ELF-1 (cell line): ENCODE data around the gene ITCH.
"Not testable (repeated sequence)": the region's sequence is repeated elsewhere in the genome, so short reads cannot be mapped to it uniquely, and the experiment has no call there.

Experiments
- DNase-seq: peaks from one replicate; pipeline ENCODE4 v3.0.0-alpha.2; 2016; ENCODE audit warnings: low read depth, low spot score

The ITCH gene

DNA sequence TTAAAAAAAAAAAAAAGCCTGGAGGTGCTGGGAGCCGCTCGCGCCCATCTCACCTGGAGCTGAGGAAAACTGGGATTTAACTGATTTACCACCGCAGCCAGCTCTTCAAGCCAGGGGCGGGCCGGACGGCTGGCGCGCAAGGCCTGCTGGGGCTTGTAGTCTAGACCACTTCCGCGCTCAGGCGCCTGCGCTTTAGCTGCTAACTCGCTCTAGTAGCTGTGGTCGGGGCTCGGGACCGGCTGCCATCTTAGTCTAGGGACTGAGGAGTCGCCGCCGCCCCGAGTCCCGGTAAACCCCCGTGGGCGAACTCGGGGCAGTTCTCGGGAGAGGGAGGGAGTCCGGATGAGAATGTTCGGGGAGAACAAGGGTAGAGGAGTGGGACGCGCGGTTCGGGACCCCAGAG is at the start of gene ITCH:
TSS of gene ITCH (plus strand) at position 212 of the 403 bp plus-strand sequence. CDS start 30,539 bp downstream, outside the sequence.
- peak; percentile 95 for DNase-seq

DNA sequence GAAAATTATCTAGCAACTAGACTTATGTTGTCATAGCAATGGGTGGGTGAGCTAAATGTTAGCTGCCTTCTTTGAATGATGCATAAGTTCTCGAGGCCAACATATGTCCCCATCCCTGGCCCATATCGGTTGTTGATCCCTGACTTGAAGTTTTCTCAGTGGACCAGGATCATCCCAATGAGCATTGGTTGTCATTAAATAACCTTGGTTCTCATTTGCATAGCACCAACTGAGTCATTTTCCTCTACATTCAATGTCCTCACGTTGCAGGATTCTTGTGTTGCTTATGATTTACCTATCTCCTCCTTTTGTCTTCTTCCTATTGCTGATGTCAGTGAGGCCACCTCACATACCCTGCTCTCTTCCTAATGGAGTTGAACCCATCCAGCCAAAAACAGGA is 47.8 kb upstream of the ITCH start:
- DNase-seq: no peak

- no peak for DNase-seq
Observed at GRCh38 chr20:34316196-34316814, 46.8 kb upstream of the ITCH start.

DNA sequence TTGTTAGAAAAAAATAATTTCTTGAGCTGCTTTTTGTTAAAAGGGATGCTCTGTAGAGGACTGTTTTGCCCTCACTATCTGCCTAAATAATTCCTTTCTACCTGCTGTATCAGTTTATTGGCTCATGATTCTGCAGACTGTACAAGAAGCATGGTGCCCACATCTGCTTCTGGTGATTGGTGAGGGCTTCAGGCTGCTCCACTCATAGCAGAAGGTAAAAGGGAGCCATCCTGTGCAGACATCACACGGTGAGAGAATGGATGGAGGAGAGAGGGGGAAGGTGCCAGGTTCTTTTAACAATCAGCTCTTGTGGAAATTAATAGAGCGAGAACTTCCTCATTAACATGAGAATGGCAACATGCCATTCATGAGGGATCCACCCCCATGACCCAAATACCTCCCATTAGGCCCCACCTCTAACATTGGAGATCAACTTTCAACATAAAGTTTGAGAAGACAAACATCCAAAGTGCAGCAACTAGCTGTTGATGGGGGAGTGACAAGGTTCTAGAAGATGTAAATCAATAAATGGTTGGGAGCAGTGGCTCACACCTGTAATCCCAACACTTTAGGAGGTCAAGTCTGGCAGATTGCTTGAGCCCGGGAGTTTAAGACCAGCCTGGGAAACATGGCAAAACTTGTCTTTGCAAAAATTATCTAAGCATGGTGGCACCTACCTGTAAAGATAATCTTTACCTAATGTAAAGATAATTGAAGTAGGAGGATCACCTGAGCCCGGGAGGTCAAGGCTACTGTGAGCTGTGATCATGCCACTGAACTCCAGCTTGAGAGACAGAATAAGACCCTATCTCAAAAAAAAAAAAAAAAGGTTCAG is 44.2 kb upstream of the ITCH start:
- DNase-seq: no peak

- no peak for DNase-seq
Observed at GRCh38 chr20:34320861-34321260, 42.2 kb upstream of the ITCH start.

- DNase-seq: no peak
Observed at GRCh38 chr20:34322267-34323105, 40.6 kb upstream of the ITCH start.

DNA sequence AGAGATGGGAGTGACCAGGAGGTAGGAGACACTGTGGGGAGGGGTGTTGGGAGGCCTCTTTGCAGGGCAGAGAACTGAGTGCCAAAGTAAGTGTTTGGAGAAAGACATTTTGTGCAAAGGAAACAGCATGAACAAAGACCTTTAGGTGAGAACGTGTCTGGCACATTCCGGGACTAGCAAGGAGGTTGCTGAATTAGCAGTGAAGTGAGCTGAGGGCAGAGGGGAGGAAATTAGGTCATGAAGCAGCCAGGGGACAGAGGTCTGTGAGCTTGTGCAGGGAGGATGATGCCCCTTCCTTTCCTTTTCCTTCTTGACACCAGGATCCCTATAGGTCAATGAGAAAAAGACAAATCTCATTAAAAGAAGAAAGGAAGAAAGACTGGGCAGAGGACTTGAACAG is 38.5 kb upstream of the ITCH start:
- no peak for DNase-seq

- not testable (repeated sequence) for DNase-seq
Observed at GRCh38 chr20:34328207-34328606, 34.9 kb upstream of the ITCH start.

GRCh38 chr20:34328928-34329677 is 34.0 kb upstream of the ITCH start:
- no peak for DNase-seq

- DNase-seq: not testable (repeated sequence)
Observed at GRCh38 chr20:34330861-34331544, 32.1 kb upstream of the ITCH start.

DNA sequence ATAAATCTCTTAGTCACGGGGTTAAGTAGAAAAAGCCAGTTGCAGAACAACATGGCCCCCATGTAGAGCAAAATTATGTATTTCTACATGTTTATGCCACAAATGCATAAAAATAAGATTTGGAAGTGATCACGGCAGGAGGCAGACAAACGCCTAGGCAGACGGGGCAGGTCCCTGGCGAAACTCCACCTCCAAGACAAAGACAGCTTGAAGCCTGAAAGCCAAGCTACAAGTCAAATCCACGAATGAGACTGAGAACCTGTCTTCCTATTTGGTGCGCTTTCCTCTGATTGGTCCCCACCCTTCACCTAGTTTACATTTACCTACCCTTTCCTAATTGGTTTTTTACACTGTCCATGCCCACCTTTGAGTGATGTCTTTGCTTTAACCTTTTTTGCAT is 31.2 kb upstream of the ITCH start:
- DNase-seq: no peak

GRCh38 chr20:34332262-34332920 is 30.7 kb upstream of the ITCH start:
- DNase-seq: no peak

- no peak for DNase-seq
Observed at GRCh38 chr20:34333786-34334185, 29.3 kb upstream of the ITCH start.

GRCh38 chr20:34334654-34335407 is 28.2 kb upstream of the ITCH start:
- DNase-seq: no peak

DNA sequence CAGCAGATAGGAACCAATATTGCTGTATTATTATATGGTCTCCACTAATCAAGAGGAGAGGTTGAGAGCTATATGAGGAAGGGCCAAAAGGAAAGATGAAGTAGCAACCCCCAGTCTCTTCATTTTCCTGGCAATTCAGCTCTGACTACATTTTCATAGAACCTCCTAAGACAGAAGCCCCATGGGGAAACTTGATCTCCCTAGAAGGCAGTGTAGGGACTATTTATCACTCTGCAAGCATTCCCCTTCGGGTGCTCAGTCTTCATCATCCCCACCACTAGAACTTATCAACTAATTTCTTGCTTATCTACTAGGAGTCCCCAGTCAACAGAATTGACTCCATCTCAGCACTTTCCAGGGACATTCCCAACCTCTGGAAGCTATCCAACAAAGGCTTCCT is 25.5 kb upstream of the ITCH start:
- DNase-seq: no peak

DNA sequence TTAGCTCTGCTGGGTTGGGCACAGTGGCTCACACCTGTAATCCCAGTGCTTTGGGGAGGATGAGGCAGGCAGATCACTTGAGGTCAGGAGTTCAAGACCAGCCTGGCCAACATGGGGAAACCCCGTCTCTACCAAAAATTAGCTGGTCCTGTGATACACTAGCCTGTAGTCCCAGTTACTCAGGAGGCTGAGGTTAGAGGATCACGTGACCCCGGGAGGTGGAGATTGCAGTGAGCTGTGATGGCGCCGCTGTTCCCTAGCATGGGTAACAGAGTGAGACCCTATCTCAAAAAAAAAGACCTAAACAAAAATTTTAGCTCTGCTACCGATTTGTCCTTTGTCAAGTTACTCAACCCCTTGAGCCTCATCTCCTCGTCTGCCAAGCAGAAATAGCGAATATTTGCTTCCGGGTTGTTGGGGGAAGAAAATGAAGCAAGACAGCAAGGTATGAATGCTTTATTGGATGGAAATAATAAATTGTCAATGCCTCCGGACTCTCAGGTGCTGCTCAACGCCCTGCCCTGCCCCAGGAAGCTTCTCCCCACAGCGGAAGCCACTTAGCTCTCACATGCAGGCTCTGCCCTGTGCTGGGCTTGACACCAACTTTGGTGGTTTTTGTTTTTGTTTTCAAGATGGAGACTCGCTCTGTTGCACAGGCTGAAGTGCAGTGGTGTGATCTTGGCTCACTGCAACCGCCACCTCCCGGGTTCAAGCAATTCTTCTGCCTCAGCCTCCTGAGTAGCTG is 24.9 kb upstream of the ITCH start:
- DNase-seq: no peak

DNA sequence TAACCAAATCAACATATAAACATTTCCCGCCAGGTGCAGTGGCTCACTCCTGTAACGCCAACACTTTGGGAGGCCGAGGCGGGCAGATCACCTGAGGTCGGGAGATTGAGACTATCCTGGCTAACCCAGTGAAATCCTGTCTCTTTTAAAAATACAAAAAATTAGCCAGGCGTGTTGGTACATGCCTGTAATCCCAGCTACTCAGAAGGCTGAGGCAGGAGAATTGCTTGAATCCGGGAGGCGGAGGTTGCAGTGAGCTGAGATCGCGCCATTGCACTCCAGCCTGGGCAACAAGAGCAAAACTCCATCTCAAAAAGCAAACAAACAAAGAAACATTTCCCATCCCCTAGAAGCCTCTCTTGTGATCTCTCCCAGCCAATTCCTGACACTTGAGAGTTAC is 22.3 kb upstream of the ITCH start:
- not testable (repeated sequence) for DNase-seq

DNA sequence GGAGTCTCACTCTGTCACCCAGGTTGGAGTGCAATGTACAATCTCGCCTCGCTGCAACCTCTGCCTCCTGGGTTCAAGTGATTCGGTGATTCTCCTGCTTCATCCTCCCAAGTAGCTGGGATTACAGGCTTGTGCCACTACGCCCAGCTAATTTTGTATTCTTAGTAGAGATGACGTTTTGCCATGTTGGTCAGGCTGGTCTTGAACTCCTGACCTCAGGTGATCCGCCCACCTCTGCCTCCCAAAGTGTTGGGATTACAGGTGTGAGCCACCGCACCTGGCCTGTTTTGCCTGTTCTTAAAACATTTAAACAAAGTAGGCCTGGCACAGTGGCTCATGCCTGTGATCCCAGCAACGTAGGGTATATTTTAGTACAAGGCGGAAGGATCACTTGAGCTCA is 21.9 kb upstream of the ITCH start:
- DNase-seq: not testable (repeated sequence)
